ENCODE measurements around the gene NOS1.
"Not testable (repeated sequence)": the region's sequence is repeated elsewhere in the genome, so short reads cannot be mapped to it uniquely, and the experiment has no call there.

The NOS1 gene

GRCh38 chr12:117202556-117202955 lies 158.9 kb downstream of the NOS1 start:
- no peak overlapping the region for H3K27ac Mint-ChIP-seq

GRCh38 chr12:117202033-117202432 lies 159.4 kb downstream of the NOS1 start:
- no peaks in the 10 kb centered on the region for H3K9me3 Mint-ChIP-seq (ENCODE audit: low read depth)
- no peaks in the 10 kb centered on the region for H3K4me1 Mint-ChIP-seq (ENCODE audit: low read depth)
- no peak overlapping the region for H3K4me3 Mint-ChIP-seq
- peaks cover 6% of the 10 kb centered on the region for H3K27me3 Mint-ChIP-seq
- no peak overlapping the region for H3K27ac Mint-ChIP-seq
- no peaks in the 10 kb centered on the region for H3K36me3 Mint-ChIP-seq

More at GRCh38 chr12:117202556-117202955, 158.9 kb downstream of the NOS1 start:
- H3K4me1 Mint-ChIP-seq (ENCODE audit: low read depth) = no peaks in the 10 kb centered on the region
- H3K4me3 Mint-ChIP-seq = no peak overlapping the region
- no peaks in the 10 kb centered on the region for H3K36me3 Mint-ChIP-seq
- no peaks in the 10 kb centered on the region for H3K9me3 Mint-ChIP-seq (ENCODE audit: low read depth)
- H3K27me3 Mint-ChIP-seq = peaks cover 6% of the 10 kb centered on the region

DNA sequence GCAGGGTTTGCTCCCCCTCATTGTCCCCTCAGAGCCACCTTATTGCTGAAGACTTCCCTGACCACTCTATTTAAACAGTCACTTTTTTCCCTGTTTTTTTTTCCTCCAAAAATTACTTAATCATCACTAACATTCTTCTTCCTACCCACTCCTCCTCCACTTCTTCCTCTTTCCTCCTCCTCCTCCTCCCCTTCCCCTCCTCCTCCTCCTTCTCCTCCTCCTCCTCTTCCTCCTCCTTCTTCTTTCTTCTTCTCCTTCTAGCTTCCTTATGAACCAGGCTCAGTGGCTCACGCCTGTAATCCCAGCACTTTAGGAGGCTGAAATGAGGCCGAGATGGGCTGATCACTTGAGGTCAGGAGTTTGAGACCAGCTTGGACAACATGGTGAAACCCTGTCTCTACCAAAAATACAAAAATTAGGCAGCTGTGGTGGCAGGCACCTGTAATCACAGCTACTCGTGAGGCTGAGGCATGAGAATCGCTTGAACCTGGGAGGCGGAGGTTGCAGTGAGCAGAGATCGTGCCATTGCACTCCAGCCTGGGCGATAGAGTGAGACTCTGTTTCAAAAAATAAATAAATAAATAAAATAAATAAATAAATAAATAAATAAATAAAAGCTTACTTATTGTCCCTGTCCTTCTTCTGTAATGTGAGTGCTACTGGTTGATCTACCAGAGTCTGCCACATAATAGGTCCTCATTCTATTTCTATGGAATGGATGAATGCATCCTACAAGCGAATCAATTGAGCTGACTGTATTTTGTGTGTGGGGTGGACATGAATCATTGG lies 161.3 kb downstream of the NOS1 start:
- H3K4me3 Mint-ChIP-seq; H3K36me3 Mint-ChIP-seq; H3K27me3 Mint-ChIP-seq; H3K4me1 Mint-ChIP-seq (ENCODE audit: low read depth); H3K9me3 Mint-ChIP-seq (ENCODE audit: low read depth); H3K27ac Mint-ChIP-seq: not testable (repeated sequence)

DNA sequence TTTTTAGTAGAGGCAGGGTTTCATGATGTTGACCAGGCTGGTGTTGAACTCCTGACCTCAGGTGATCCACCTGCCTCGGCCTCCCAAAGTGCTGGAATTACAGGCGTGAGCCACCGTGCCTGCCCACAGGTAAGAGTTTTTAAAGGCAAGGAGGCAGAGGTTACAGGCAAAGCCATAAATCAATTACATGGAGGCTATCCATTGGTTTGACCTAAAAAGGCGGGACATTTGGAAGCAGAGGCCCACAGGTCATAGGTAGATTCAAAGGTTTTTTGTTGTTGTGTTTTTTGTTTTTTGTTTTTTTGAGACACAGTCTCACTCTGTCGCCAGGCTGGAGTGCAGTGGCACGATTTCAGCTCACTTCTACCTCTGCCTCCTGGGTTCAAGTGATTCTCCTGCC lies 165.1 kb downstream of the NOS1 start:
- H3K36me3 Mint-ChIP-seq; H3K4me1 Mint-ChIP-seq (ENCODE audit: low read depth); H3K9me3 Mint-ChIP-seq (ENCODE audit: low read depth); H3K27ac Mint-ChIP-seq; H3K27me3 Mint-ChIP-seq; H3K4me3 Mint-ChIP-seq: not testable (repeated sequence)

DNA sequence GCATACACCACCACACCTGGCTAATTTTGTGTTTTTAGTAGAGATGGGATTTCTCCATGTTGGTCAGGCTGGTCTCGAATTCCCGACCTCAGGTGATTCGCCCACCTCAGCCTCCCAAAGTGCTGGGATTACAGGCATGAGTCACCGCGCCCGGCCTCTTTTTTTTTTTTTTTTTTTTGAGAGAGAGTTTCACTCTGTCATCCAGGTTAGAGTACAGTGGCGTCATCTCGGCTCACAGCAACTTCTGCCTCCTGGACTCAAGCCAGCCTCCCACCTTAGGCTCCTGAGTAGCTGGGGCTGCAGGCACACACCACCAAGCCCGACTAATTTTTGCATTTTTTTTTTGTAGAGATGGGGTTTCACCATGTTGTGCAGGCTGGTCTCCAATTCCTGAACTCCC lies 166.4 kb downstream of the NOS1 start:
- H3K9me3 Mint-ChIP-seq (ENCODE audit: low read depth); H3K27ac Mint-ChIP-seq; H3K36me3 Mint-ChIP-seq; H3K27me3 Mint-ChIP-seq; H3K4me1 Mint-ChIP-seq (ENCODE audit: low read depth); H3K4me3 Mint-ChIP-seq: not testable (repeated sequence)

GRCh38 chr12:117193903-117194302 lies 167.5 kb downstream of the NOS1 start:
- no peaks in the 10 kb centered on the region for H3K9me3 Mint-ChIP-seq (ENCODE audit: low read depth)
- no peak overlapping the region for H3K4me3 Mint-ChIP-seq
- H3K27ac Mint-ChIP-seq = no peak overlapping the region
- H3K4me1 Mint-ChIP-seq (ENCODE audit: low read depth) = peaks cover 15% of the 10 kb centered on the region
- H3K27me3 Mint-ChIP-seq = peaks cover 4% of the 10 kb centered on the region
- H3K36me3 Mint-ChIP-seq = peaks cover 4% of the 10 kb centered on the region

- not testable (repeated sequence) for H3K27me3 Mint-ChIP-seq; H3K9me3 Mint-ChIP-seq (ENCODE audit: low read depth); H3K36me3 Mint-ChIP-seq; H3K27ac Mint-ChIP-seq; H3K4me3 Mint-ChIP-seq
- peaks cover 26% of the 10 kb centered on the region for H3K4me1 Mint-ChIP-seq (ENCODE audit: low read depth)
Observed at GRCh38 chr12:117192581-117192980, 168.8 kb downstream of the NOS1 start.

- Mint-ChIP-seq H3K4me3 (peak overlapping the region; percentile 86), H3K27ac (no peak overlapping the region), H3K4me1 (ENCODE audit: low read depth) (peaks cover 29% of the 10 kb centered on the region), H3K36me3 (peaks cover 4% of the 10 kb centered on the region), H3K27me3 (no peaks in the 10 kb centered on the region), H3K9me3 (ENCODE audit: low read depth) (no peaks in the 10 kb centered on the region)
Observed at GRCh38 chr12:117192057-117192456, 169.4 kb downstream of the NOS1 start.

- Mint-ChIP-seq H3K36me3 (peaks cover 4% of the 10 kb centered on the region), H3K9me3 (ENCODE audit: low read depth) (no peaks in the 10 kb centered on the region), H3K4me3 (peak within 1 kb of the TSS; percentile 95), H3K4me1 (ENCODE audit: low read depth) (peaks cover 37% of the 10 kb centered on the region), H3K27ac (peak within 1 kb of the TSS; percentile 85), H3K27me3 (no peaks in the 10 kb centered on the region)
Observed at GRCh38 chr12:117190210-117190781, 171.1 kb downstream of the NOS1 start, which contains the start of gene FBXO21. FBXO21 (minus strand) TSS chr12:117190470; CDS start chr12:117190456, 14 bp downstream.

GRCh38 chr12:117189725-117190209 lies 171.7 kb downstream of the NOS1 start:
- peak overlapping the region; percentile 85 for H3K27ac Mint-ChIP-seq
- peaks cover 41% of the 10 kb centered on the region for H3K4me1 Mint-ChIP-seq (ENCODE audit: low read depth)

GRCh38 chr12:117188961-117189724 lies 172.3 kb downstream of the NOS1 start:
- Mint-ChIP-seq H3K4me3 (peak overlapping the region; percentile 95), H3K27ac (peak overlapping the region; percentile 85), H3K4me1 (ENCODE audit: low read depth) (peaks cover 42% of the 10 kb centered on the region), H3K27me3 (no peaks in the 10 kb centered on the region), H3K9me3 (ENCODE audit: low read depth) (no peaks in the 10 kb centered on the region), H3K36me3 (peaks cover 11% of the 10 kb centered on the region)

More at GRCh38 chr12:117189725-117190209, 171.7 kb downstream of the NOS1 start:
- peaks cover 8% of the 10 kb centered on the region for H3K36me3 Mint-ChIP-seq
- no peaks in the 10 kb centered on the region for H3K9me3 Mint-ChIP-seq (ENCODE audit: low read depth)
- peak overlapping the region; percentile 95 for H3K4me3 Mint-ChIP-seq
- H3K27me3 Mint-ChIP-seq = no peaks in the 10 kb centered on the region

- Mint-ChIP-seq H3K4me1 (ENCODE audit: low read depth) (peaks cover 42% of the 10 kb centered on the region), H3K9me3 (ENCODE audit: low read depth) (no peaks in the 10 kb centered on the region), H3K36me3 (peaks cover 8% of the 10 kb centered on the region), H3K4me3 (peak overlapping the region; percentile 95), H3K27me3 (no peaks in the 10 kb centered on the region), H3K27ac (no peak overlapping the region)
Observed at GRCh38 chr12:117188121-117188665, 173.2 kb downstream of the NOS1 start.

- H3K27ac Mint-ChIP-seq = no peak overlapping the region
- H3K27me3 Mint-ChIP-seq = no peaks in the 10 kb centered on the region
- no peaks in the 10 kb centered on the region for H3K9me3 Mint-ChIP-seq (ENCODE audit: low read depth)
- H3K36me3 Mint-ChIP-seq = peaks cover 8% of the 10 kb centered on the region
- peak overlapping the region; percentile 5 for H3K4me3 Mint-ChIP-seq
- H3K4me1 Mint-ChIP-seq (ENCODE audit: low read depth) = peaks cover 42% of the 10 kb centered on the region
Observed at GRCh38 chr12:117187421-117187820, 174.0 kb downstream of the NOS1 start.

- peaks cover 28% of the 10 kb centered on the region for H3K4me1 Mint-ChIP-seq (ENCODE audit: low read depth)
- no peaks in the 10 kb centered on the region for H3K27me3 Mint-ChIP-seq
- peaks cover 22% of the 10 kb centered on the region for H3K36me3 Mint-ChIP-seq
- no peak overlapping the region for H3K27ac Mint-ChIP-seq
- H3K4me3 Mint-ChIP-seq = no peak overlapping the region
- H3K9me3 Mint-ChIP-seq (ENCODE audit: low read depth) = no peaks in the 10 kb centered on the region
Observed at GRCh38 chr12:117182866-117183265, 178.6 kb downstream of the NOS1 start.

DNA sequence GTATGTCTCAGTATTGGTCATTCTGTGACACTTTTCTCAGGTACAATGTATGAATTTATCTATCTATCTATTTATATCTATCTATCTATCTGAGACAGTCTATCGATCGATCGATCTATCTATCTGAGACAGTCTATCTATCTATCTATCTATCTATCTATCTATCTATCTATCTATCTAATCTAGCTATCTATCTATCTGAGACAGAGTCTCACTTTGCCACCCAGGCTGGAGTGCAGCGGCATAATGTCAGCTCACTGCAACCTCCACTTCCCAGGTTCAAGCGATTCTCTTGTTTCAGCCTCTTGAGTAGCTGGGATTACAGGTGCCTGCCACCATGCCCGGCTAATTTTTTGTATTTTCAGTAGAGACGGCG lies 180.0 kb downstream of the NOS1 start:
- H3K27ac Mint-ChIP-seq; H3K9me3 Mint-ChIP-seq (ENCODE audit: low read depth); H3K4me3 Mint-ChIP-seq; H3K27me3 Mint-ChIP-seq: not testable (repeated sequence)
- Mint-ChIP-seq H3K4me1 (ENCODE audit: low read depth) (peaks cover 21% of the 10 kb centered on the region), H3K36me3 (peaks cover 22% of the 10 kb centered on the region)

All from activated naive CD8-positive, alpha-beta T cell (primary cell).